Measurements from ENCODE around the gene CEP83. TPM values are rescaled to one million over a fixed set of nuclear protein-coding genes. Genes with fewer than 3 reads are reported as not detected.

CEP83 gene
- total and polyA plus RNA-seq, 2 donors from 2014 or later = 3.2 to 17.1 TPM

GRCh38 chr12:94338006-94338794 is 121.5 kb downstream of the CEP83 start:
- DNase-seq = no peak
- Histone ChIP-seq H3K9me3 (ENCODE audit: control insufficient read depth in 2 of 3, insufficient read depth in 1 of 3, low read length in 3 of 3) (no peaks in the 10 kb centered on the region), H3K4me1 (ENCODE audit: control insufficient read depth in 2 of 3, insufficient read depth in 2 of 3, low read depth in 1 of 3, low read length in 3 of 3) (no peaks in the 10 kb centered on the region), H3K9ac (ENCODE audit: low read length in 3 of 3) (no peak overlapping the region), H3K4me3 (ENCODE audit: low read length in 3 of 3) (no peak overlapping the region), H3K27me3 (ENCODE audit: control insufficient read depth, insufficient read depth, low read length) (no peaks in the 10 kb centered on the region), H3K27ac (ENCODE audit: low read depth in 2 of 2, low read length in 2 of 2) (no peak overlapping the region), H3K36me3 (ENCODE audit: control insufficient read depth in 2 of 3, insufficient read depth in 3 of 3, low read length in 3 of 3) (no peaks in the 10 kb centered on the region)
- intact Hi-C loops (cut with DNase I) = no loop called here
- no peak for TF ChIP-seq CTCF (IDR thresholded peaks at IDR 0.05; ENCODE audit: borderline replicate concordance, extremely low read depth, insufficient read depth)
- FAIRE-seq = no peak

- Histone ChIP-seq H3K9me3 (ENCODE audit: control insufficient read depth in 2 of 3, insufficient read depth in 1 of 3, low read length in 3 of 3) (no peaks in the 10 kb centered on the region), H3K27ac (ENCODE audit: low read depth in 2 of 2, low read length in 2 of 2) (no peak overlapping the region), H3K4me1 (ENCODE audit: control insufficient read depth in 2 of 3, insufficient read depth in 2 of 3, low read depth in 1 of 3, low read length in 3 of 3) (no peaks in the 10 kb centered on the region), H3K27me3 (ENCODE audit: control insufficient read depth, insufficient read depth, low read length) (no peaks in the 10 kb centered on the region), H3K4me3 (ENCODE audit: low read length in 3 of 3) (no peak overlapping the region), H3K9ac (ENCODE audit: low read length in 3 of 3) (no peak overlapping the region), H3K36me3 (ENCODE audit: control insufficient read depth in 2 of 3, insufficient read depth in 3 of 3, low read length in 3 of 3) (no peaks in the 10 kb centered on the region)
- no peak for FAIRE-seq
- TF ChIP-seq CTCF (IDR thresholded peaks at IDR 0.05; ENCODE audit: borderline replicate concordance, extremely low read depth, insufficient read depth) = no peak
- intact Hi-C loops (cut with DNase I) = no loop called here
- DNase-seq = no peak
These were observed 123.3 kb downstream of the CEP83 start for GRCh38 chr12:94336211-94336925.

- no peaks in the 10 kb centered on the region for H3K9me3 ChIP-seq (ENCODE audit: control insufficient read depth in 2 of 3, insufficient read depth in 1 of 3, low read length in 3 of 3)
- H3K36me3 ChIP-seq (ENCODE audit: control insufficient read depth in 2 of 3, insufficient read depth in 3 of 3, low read length in 3 of 3) = no peaks in the 10 kb centered on the region
- intact Hi-C loops (cut with DNase I) = no loop called here
- FAIRE-seq (no peak), DNase-seq (no peak)
- H3K4me1 ChIP-seq (ENCODE audit: control insufficient read depth in 2 of 3, insufficient read depth in 2 of 3, low read depth in 1 of 3, low read length in 3 of 3) = no peaks in the 10 kb centered on the region
- TF ChIP-seq CTCF (IDR thresholded peaks at IDR 0.05; ENCODE audit: borderline replicate concordance, extremely low read depth, insufficient read depth) = no peak
- no peak overlapping the region for H3K9ac ChIP-seq (ENCODE audit: low read length in 3 of 3)
- H3K27ac ChIP-seq (ENCODE audit: low read depth in 2 of 2, low read length in 2 of 2) = no peak overlapping the region
- H3K4me3 ChIP-seq (ENCODE audit: low read length in 3 of 3) = no peak overlapping the region
- no peaks in the 10 kb centered on the region for H3K27me3 ChIP-seq (ENCODE audit: control insufficient read depth, insufficient read depth, low read length)
These were observed 126.3 kb downstream of the CEP83 start for GRCh38 chr12:94333396-94333795.

All from kidney (tissue), 14 donors.